Measurements from ENCODE around the gene ADAP1. TPM values are rescaled to one million over a fixed set of nuclear protein-coding genes. Genes with fewer than 3 reads are reported as not detected.

Gene ADAP1
- total RNA-seq, 1 experiment from 2014 or later: 31.2 TPM

- Histone ChIP-seq H3K27ac (ENCODE audit: low read length) (no peak overlapping the region), H3K9me2 (replicated peaks; ENCODE audit: low read length) (no peaks in the 10 kb centered on the region), H3K4me2 (ENCODE audit: low read length) (no peak overlapping the region), H4K20me1 (ENCODE audit: low read length) (no peaks in the 10 kb centered on the region), H3K4me1 (ENCODE audit: insufficient read depth, low read length) (no peaks in the 10 kb centered on the region), H3K27me3 (ENCODE audit: low read length) (no peaks in the 10 kb centered on the region), H2AFZ (ENCODE audit: low read length) (no peak overlapping the region), H3K4me3 (ENCODE audit: low read length) (no peak overlapping the region), H3K9me3 (ENCODE audit: low read length) (no peaks in the 10 kb centered on the region), H3K36me3 (ENCODE audit: low read depth, low read length) (peaks cover 7% of the 10 kb centered on the region), H3K79me2 (ENCODE audit: low read length) (no peaks in the 10 kb centered on the region), H3K9ac (ENCODE audit: low read length) (no peak overlapping the region), H3F3A (ENCODE audit: low read length, unreplicated experiment) (no peaks in the 10 kb centered on the region)
- ChIA-PET CTCF (no interaction called here), POLR2A (ENCODE audit: unreplicated experiment) (no interaction called here)
- no peak for ATAC-seq
- BruUV-seq (replicated peaks): no TSS peak
- intact Hi-C loops (cut with micrococcal nuclease): no loop called here
- no peak for DNase-seq
- TF ChIP-seq EZH2phosphoT487 (IDR thresholded peaks at IDR 0.05; ENCODE audit: borderline replicate concordance, low read length): no peak
- no peak for TF ChIP-seq CTCF (conservative IDR thresholded peaks at IDR 0.05; ENCODE audit: low read depth, low read length)
- no peak for TF ChIP-seq EZH2 (IDR thresholded peaks at IDR 0.05; ENCODE audit: low read length, unreplicated experiment)
Measured at GRCh38 chr7:963236-964078, 9.0 kb upstream of the ADAP1 start.

GRCh38 chr7:962401-963081 lies 8.1 kb upstream of the ADAP1 start:
- H3K9me2 ChIP-seq (replicated peaks; ENCODE audit: low read length): no peaks in the 10 kb centered on the region
- ATAC-seq (no peak), DNase-seq (no peak)
- H2AFZ ChIP-seq (ENCODE audit: low read length): no peak overlapping the region
- H3F3A ChIP-seq (ENCODE audit: low read length, unreplicated experiment): no peaks in the 10 kb centered on the region
- no peaks in the 10 kb centered on the region for H3K79me2 ChIP-seq (ENCODE audit: low read length)
- H3K27me3 ChIP-seq (ENCODE audit: low read length): no peaks in the 10 kb centered on the region
- no peak overlapping the region for H3K4me2 ChIP-seq (ENCODE audit: low read length)
- no peaks in the 10 kb centered on the region for H3K4me1 ChIP-seq (ENCODE audit: insufficient read depth, low read length)
- CTCF ChIA-PET: no interaction called here
- no peak overlapping the region for H3K27ac ChIP-seq (ENCODE audit: low read length)
- no peaks in the 10 kb centered on the region for H3K9me3 ChIP-seq (ENCODE audit: low read length)
- no peaks in the 10 kb centered on the region for H4K20me1 ChIP-seq (ENCODE audit: low read length)
- no peak overlapping the region for H3K4me3 ChIP-seq (ENCODE audit: low read length)
- intact Hi-C loops (cut with micrococcal nuclease): no loop called here
- 0 out of 2 replicates have a peak, but pooled peaks cover 1% of the 10 kb centered on the region for H3K36me3 ChIP-seq (ENCODE audit: low read depth, low read length)
- H3K9ac ChIP-seq (ENCODE audit: low read length): no peak overlapping the region
- no TSS peak for BruUV-seq (replicated peaks)
- no peak for TF ChIP-seq CTCF (conservative IDR thresholded peaks at IDR 0.05; ENCODE audit: low read depth, low read length)
- TF ChIP-seq EZH2 (IDR thresholded peaks at IDR 0.05; ENCODE audit: low read length, unreplicated experiment): no peak
- TF ChIP-seq EZH2phosphoT487 (IDR thresholded peaks at IDR 0.05; ENCODE audit: borderline replicate concordance, low read length): no peak
- POLR2A ChIA-PET (ENCODE audit: unreplicated experiment): interaction anchor here (0.5 kb wide), 1 partner anchor 19 kb away, joined by 3 read pairs; no protein-coding TSS in a partner anchor

All from PC-3 (cell line).